C4-2B (cell line): Measurements from ENCODE around the gene PDLIM5.

ENCODE experiments used
- ZFX ChIP-seq: fragments of 450-650 bp; IDR thresholded peaks from 2 replicates; pipeline ENCODE4 v1.6.1; 2017
- TF ChIP-seq, protein P1 (sequence below): fragments of 450-650 bp; conservative IDR thresholded peaks from 2 replicates; pipeline ENCODE4 v1.5.1; 2017; ENCODE audit warnings: mild to moderate bottlenecking

DNA sequence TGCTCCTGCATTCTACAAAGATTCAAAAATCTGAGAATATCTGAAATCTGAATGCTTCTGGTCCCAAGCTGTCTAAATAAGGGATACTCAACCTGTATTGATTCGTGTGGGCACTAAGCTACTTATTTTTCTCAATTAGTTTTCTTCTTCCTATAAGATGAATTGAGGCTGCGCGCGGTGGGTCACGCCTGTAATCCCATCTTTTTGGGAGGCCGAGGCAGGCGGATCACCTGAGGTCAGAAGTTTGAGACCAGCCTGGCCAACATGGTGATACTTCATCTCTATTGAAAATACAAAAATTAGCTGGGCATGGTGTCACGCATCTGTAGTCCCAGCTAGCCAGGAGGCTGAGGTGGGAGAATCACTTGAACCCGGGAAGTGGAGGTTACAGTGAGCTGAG is 122.3 kb downstream of the PDLIM5 start:
- TF ChIP-seq, protein P1, sequence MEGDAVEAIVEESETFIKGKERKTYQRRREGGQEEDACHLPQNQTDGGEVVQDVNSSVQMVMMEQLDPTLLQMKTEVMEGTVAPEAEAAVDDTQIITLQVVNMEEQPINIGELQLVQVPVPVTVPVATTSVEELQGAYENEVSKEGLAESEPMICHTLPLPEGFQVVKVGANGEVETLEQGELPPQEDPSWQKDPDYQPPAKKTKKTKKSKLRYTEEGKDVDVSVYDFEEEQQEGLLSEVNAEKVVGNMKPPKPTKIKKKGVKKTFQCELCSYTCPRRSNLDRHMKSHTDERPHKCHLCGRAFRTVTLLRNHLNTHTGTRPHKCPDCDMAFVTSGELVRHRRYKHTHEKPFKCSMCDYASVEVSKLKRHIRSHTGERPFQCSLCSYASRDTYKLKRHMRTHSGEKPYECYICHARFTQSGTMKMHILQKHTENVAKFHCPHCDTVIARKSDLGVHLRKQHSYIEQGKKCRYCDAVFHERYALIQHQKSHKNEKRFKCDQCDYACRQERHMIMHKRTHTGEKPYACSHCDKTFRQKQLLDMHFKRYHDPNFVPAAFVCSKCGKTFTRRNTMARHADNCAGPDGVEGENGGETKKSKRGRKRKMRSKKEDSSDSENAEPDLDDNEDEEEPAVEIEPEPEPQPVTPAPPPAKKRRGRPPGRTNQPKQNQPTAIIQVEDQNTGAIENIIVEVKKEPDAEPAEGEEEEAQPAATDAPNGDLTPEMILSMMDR, result no peak
- no peak for TF ChIP-seq ZFX
